Loucy (cell line): ENCODE results near the gene AKR1C3.
"Not testable (repeated sequence)": the region's sequence is repeated elsewhere in the genome, so short reads cannot be mapped to it uniquely, and the experiment has no call there.

Source experiments
- CTCF ChIP-seq: fragments of 200-600 bp; sonication (generic); conservative IDR thresholded peaks from 2 replicates; pipeline ENCODE4 v1.5.1; 2014; ENCODE audit warnings: mild to moderate bottlenecking, antibody characterized with exemption, low read length
- EZH2phosphoT487 ChIP-seq: fragments of 200-600 bp; IDR thresholded peaks from 2 replicates; pipeline ENCODE4 v1.6.1; 2018; ENCODE audit warnings: antibody characterized with exemption, mild to moderate bottlenecking, moderate library complexity, borderline replicate concordance

- not testable (repeated sequence) for TF ChIP-seq CTCF, EZH2phosphoT487
Observed at GRCh38 chr10:5047055-5047454, 47.2 kb upstream of the AKR1C3 start.
